Measurements from ENCODE around the gene PPP1R36.

The PPP1R36 gene

GRCh38 chr14:64573109-64573508 lies 23.3 kb downstream of the PPP1R36 start:
- FAIRE-seq (no peak), DNase-seq (ENCODE audit: insufficient read length) (no peak)
- no peak for TF ChIP-seq TAF1 (IDR thresholded peaks at IDR 0.05; ENCODE audit: borderline replicate concordance, low read depth, low read length)
- TF ChIP-seq POLR2A (IDR thresholded peaks at IDR 0.05; ENCODE audit: low read depth, low read length) = no peak
- TF ChIP-seq POLR2AphosphoS5 (IDR thresholded peaks at IDR 0.05; ENCODE audit: low read depth, low read length) = no peak

GRCh38 chr14:64574371-64575107 lies 24.8 kb downstream of the PPP1R36 start:
- FAIRE-seq (no peak), DNase-seq (ENCODE audit: insufficient read length) (no peak)
- TF ChIP-seq POLR2A (IDR thresholded peaks at IDR 0.05; ENCODE audit: low read depth, low read length) (no peak), POLR2AphosphoS5 (IDR thresholded peaks at IDR 0.05; ENCODE audit: low read depth, low read length) (no peak), TAF1 (IDR thresholded peaks at IDR 0.05; ENCODE audit: borderline replicate concordance, low read depth, low read length) (no peak)

DNA sequence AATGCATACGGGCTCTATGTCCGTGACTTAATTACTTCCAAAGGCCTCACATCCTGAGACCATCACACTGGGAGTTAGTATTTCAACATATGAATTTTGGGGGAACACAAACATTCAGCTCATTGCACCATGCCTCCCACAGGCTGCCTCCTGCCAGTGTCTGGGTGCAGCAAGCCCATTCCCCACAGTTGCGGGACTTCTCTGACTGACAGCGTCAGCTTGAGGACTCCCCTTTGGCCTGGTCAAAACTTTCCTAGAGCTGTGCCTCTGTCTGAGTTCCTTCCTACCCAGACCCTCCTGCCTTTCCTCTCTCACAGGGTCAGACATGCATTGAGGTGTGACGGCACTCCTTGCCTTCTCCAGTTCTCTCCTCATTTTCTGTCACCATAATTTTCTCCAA lies 27.4 kb downstream of the PPP1R36 start:
- FAIRE-seq = no peak
- no peak for DNase-seq (ENCODE audit: insufficient read length)
- no peak for TF ChIP-seq TAF1 (IDR thresholded peaks at IDR 0.05; ENCODE audit: borderline replicate concordance, low read depth, low read length)
- no peak for TF ChIP-seq POLR2A (IDR thresholded peaks at IDR 0.05; ENCODE audit: low read depth, low read length)
- TF ChIP-seq POLR2AphosphoS5 (IDR thresholded peaks at IDR 0.05; ENCODE audit: low read depth, low read length) = no peak

GRCh38 chr14:64580467-64580866 lies 30.7 kb downstream of the PPP1R36 start:
- no peak for TF ChIP-seq POLR2AphosphoS5 (IDR thresholded peaks at IDR 0.05; ENCODE audit: low read depth, low read length)
- TF ChIP-seq POLR2A (IDR thresholded peaks at IDR 0.05; ENCODE audit: low read depth, low read length) = no peak
- no peak for TF ChIP-seq TAF1 (IDR thresholded peaks at IDR 0.05; ENCODE audit: borderline replicate concordance, low read depth, low read length)
- FAIRE-seq (no peak), DNase-seq (ENCODE audit: insufficient read length) (no peak)

- TF ChIP-seq POLR2AphosphoS5 (IDR thresholded peaks at IDR 0.05; ENCODE audit: low read depth, low read length) (no peak), TAF1 (IDR thresholded peaks at IDR 0.05; ENCODE audit: borderline replicate concordance, low read depth, low read length) (no peak), POLR2A (IDR thresholded peaks at IDR 0.05; ENCODE audit: low read depth, low read length) (no peak)
- FAIRE-seq = no peak
- DNase-seq (ENCODE audit: insufficient read length) = no peak
Measured at GRCh38 chr14:64581363-64581762, 31.6 kb downstream of the PPP1R36 start.

DNA sequence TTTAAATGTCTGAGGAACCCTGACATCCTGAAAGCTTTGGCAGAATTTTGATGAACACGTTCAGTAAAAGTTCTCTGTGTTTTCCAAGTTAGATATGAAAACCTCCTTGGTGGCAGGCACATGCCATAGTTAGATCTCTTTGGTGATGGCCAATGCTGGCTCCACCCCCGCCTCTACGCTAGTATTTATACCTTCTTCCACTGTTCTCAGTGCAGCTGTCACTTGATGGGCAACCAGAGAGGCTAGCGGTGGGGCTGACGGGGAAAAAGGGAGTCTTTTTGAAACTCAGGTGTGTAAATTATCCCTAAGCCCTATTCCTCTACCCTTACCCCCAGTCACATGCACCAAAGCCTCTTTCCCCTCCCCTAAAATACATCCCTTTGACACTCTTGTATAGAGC lies 32.1 kb downstream of the PPP1R36 start:
- DNase-seq (ENCODE audit: insufficient read length) (no peak), FAIRE-seq (no peak)
- TF ChIP-seq TAF1 (IDR thresholded peaks at IDR 0.05; ENCODE audit: borderline replicate concordance, low read depth, low read length) = no peak
- TF ChIP-seq POLR2AphosphoS5 (IDR thresholded peaks at IDR 0.05; ENCODE audit: low read depth, low read length) = no peak
- no peak for TF ChIP-seq POLR2A (IDR thresholded peaks at IDR 0.05; ENCODE audit: low read depth, low read length)

DNA sequence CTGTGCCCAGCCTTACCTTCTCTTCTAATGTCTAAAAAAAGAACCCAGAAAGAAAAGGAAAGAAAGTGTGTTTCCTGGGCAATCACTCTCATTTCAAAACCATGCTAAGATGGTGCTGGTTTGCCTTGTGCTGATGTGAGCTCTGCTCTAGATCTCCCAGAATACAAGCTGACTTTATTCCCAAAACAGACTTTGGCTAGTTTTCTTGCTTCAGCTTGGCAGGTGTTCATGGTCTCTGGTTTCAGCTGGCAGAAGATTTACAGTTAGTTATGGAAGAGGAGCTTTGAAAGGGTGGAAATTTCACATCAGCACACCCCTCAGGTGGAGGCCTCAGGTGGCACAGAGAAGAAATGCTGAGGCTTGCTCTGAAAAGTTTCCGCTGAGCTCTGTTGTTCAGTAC lies 34.4 kb downstream of the PPP1R36 start:
- no peak for DNase-seq (ENCODE audit: insufficient read length)
- TF ChIP-seq TAF1 (IDR thresholded peaks at IDR 0.05; ENCODE audit: borderline replicate concordance, low read depth, low read length) = no peak
- TF ChIP-seq POLR2AphosphoS5 (IDR thresholded peaks at IDR 0.05; ENCODE audit: low read depth, low read length) = no peak
- TF ChIP-seq POLR2A (IDR thresholded peaks at IDR 0.05; ENCODE audit: low read depth, low read length) = no peak
- FAIRE-seq = no peak

GRCh38 chr14:64591809-64592208 lies 42.0 kb downstream of the PPP1R36 start:
- FAIRE-seq = no peak
- no peak for DNase-seq (ENCODE audit: insufficient read length)
- TF ChIP-seq POLR2A (IDR thresholded peaks at IDR 0.05; ENCODE audit: low read depth, low read length) (no peak), POLR2AphosphoS5 (IDR thresholded peaks at IDR 0.05; ENCODE audit: low read depth, low read length) (no peak), TAF1 (IDR thresholded peaks at IDR 0.05; ENCODE audit: borderline replicate concordance, low read depth, low read length) (no peak)

DNA sequence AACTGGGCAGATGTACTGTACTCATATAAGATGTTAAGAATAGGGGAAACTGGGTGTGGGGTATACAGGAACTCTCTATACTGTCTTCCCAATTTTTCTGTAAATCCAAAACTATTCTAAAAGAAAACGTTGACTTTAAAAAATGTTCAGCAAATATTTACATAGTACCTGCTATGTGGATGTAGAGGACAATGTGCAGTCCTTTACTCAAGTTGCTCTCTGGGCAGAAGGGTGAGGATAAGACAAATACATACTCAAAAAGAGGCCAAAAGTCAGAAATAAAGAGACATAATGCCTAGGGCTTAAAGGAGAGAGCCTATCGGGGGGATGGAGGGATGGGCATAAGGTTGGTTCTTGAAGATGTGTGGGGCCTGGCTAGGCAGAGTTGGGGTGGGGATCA lies 44.7 kb downstream of the PPP1R36 start:
- FAIRE-seq = no peak
- TF ChIP-seq POLR2A (IDR thresholded peaks at IDR 0.05; ENCODE audit: low read depth, low read length) = no peak
- no peak for TF ChIP-seq TAF1 (IDR thresholded peaks at IDR 0.05; ENCODE audit: borderline replicate concordance, low read depth, low read length)
- TF ChIP-seq POLR2AphosphoS5 (IDR thresholded peaks at IDR 0.05; ENCODE audit: low read depth, low read length) = no peak
- DNase-seq (ENCODE audit: insufficient read length) = no peak

DNA sequence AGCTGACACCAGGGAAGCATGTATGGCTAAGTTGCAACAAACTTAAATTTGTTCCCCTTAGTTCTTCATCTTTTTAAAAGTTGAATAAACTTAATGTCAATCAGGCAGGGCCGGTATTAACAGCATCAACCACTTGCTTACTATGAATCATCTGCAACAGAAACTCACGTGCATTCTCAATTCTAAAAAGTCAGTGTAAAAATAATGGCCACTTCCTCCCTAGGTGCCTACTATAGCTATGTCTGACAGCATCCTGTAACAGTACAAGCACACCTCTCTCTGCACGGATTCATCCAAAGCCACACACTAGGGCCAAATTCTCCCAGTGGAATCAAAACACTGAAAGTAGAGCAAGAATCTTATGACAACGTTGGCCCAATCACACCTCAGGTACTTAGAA lies 48.6 kb downstream of the PPP1R36 start:
- FAIRE-seq (no peak), DNase-seq (ENCODE audit: insufficient read length) (no peak)
- TF ChIP-seq POLR2AphosphoS5 (IDR thresholded peaks at IDR 0.05; ENCODE audit: low read depth, low read length) (no peak), POLR2A (IDR thresholded peaks at IDR 0.05; ENCODE audit: low read depth, low read length) (no peak), TAF1 (IDR thresholded peaks at IDR 0.05; ENCODE audit: borderline replicate concordance, low read depth, low read length) (no peak)

DNA sequence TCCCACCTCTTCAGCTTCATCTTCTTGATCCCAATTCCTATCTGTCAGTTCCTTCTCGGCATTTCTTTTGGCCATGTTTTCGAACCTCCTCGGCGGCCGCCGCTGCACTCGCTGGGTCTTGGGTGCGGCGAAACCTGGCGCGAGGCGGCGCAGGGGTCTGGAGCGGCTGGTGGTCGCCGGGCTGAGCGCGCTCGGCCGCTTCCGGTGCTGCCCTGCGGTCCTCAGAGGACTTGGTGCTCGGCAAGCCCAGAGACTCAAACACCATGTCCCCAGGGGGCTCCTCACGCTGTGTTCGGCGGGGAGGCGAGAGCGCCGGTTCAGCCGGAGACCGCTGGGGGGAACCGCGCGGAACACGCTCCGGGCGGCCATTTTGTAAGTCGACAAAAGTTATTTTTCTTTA lies 51.8 kb downstream of the PPP1R36 start:
- DNase-seq (ENCODE audit: insufficient read length) (no peak), FAIRE-seq (no peak)
- TF ChIP-seq POLR2AphosphoS5 (IDR thresholded peaks at IDR 0.05; ENCODE audit: low read depth, low read length) (no peak), TAF1 (IDR thresholded peaks at IDR 0.05; ENCODE audit: borderline replicate concordance, low read depth, low read length) (no peak), POLR2A (IDR thresholded peaks at IDR 0.05; ENCODE audit: low read depth, low read length) (no peak)

DNA sequence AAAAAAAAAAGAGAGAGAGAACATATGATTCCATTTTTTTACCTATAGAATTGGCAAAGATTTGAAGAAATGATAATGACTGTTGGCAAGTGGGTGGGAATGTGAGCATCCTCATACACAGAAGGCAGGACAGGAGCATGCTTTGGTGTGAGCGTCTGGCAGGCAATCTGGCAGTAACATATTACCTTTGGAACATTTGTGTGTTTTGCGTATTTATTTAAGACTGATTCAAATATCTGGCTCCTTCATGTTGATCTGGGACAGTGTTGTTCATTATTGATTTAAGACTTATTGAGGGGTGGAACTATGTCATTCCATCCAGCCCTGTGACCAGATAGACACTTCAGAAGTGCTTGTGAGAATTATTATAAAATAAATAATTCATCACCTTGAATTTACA lies 53.1 kb downstream of the PPP1R36 start:
- DNase-seq (ENCODE audit: insufficient read length) (no peak), FAIRE-seq (no peak)
- no peak for TF ChIP-seq POLR2AphosphoS5 (IDR thresholded peaks at IDR 0.05; ENCODE audit: low read depth, low read length)
- TF ChIP-seq TAF1 (IDR thresholded peaks at IDR 0.05; ENCODE audit: borderline replicate concordance, low read depth, low read length) = no peak
